DOHH2 (cell line): ENCODE data around the gene IL7R.

Experiments
- H3F3A ChIP-seq: fragments of 200-600 bp; sonication (generic), shearing (Covaris generic); 2 replicates; pipeline ENCODE4 v1.6.0; 2016; ENCODE audit warnings: antibody characterized with exemption, mild to moderate bottlenecking; ENCODE audit not compliant: control insufficient read depth, insufficient read depth
- H3K27ac ChIP-seq: fragments of 200-600 bp; sonication (generic); 2 replicates; pipeline ENCODE4 v1.5.1; 2014; ENCODE audit warnings: low read depth, mild to moderate bottlenecking, low read length, moderate library complexity
- H3K27me3 ChIP-seq: fragments of 200-600 bp; sonication (generic); 2 replicates; pipeline ENCODE4 v1.6.1; 2014; ENCODE audit warnings: mild to moderate bottlenecking, low read length, mixed read lengths; ENCODE audit not compliant: control insufficient read depth
- H3K36me3 ChIP-seq: fragments of 200-600 bp; sonication (generic); 2 replicates; pipeline ENCODE4 v1.6.1; 2014; ENCODE audit warnings: mild to moderate bottlenecking, low read length, moderate library complexity, mixed read lengths; ENCODE audit not compliant: control insufficient read depth
- H3K4me1 ChIP-seq: fragments of 200-600 bp; sonication (generic); 2 replicates; pipeline ENCODE4 v1.6.1; 2014; ENCODE audit warnings: mild to moderate bottlenecking, low read length, mixed read lengths; ENCODE audit not compliant: control insufficient read depth
- H3K4me2 ChIP-seq: fragments of 200-600 bp; sonication (generic); 2 replicates; pipeline ENCODE4 v1.6.0; 2014; ENCODE audit warnings: mild to moderate bottlenecking, low read length, moderate library complexity
- H3K4me3 ChIP-seq: fragments of 200-600 bp; sonication (generic); 2 replicates; pipeline ENCODE4 v1.5.1; 2014; ENCODE audit warnings: mild to moderate bottlenecking, low read length, mixed read lengths
- H3K79me2 ChIP-seq: fragments of 200-600 bp; sonication (generic); 2 replicates; pipeline ENCODE4 v1.6.1; 2014; ENCODE audit warnings: mild to moderate bottlenecking, low read length, mixed read lengths; ENCODE audit not compliant: control insufficient read depth
- H3K9me2 ChIP-seq: fragments of 200-600 bp; sonication (generic); replicated peaks from 2 replicates; pipeline ENCODE4 v1.6.1; 2014; ENCODE audit warnings: mild to moderate bottlenecking, low read length, mixed read lengths; ENCODE audit not compliant: control insufficient read depth
- H3K9me3 ChIP-seq: fragments of 200-600 bp; sonication (generic); 2 replicates; pipeline ENCODE4 v1.6.1; 2014; ENCODE audit warnings: antibody characterized with exemption, low read length, mixed read lengths; ENCODE audit not compliant: control insufficient read depth, insufficient read depth
- H4K20me1 ChIP-seq: fragments of 200-600 bp; sonication (generic); 2 replicates; pipeline ENCODE4 v1.6.0; 2014; ENCODE audit warnings: low read depth, mild to moderate bottlenecking, antibody characterized with exemption, low read length, moderate library complexity; ENCODE audit not compliant: control insufficient read depth, insufficient read depth
- CTCF ChIP-seq: fragments of 200-600 bp; sonication (generic); IDR thresholded peaks from one replicate; pipeline ENCODE4 v1.5.1; 2014; ENCODE audit warnings: antibody characterized with exemption, mild to moderate bottlenecking, low read depth, low read length; ENCODE audit not compliant: poor library complexity, severe bottlenecking
- EZH2phosphoT487 ChIP-seq: fragments of 200-600 bp; sonication (generic); IDR thresholded peaks from 2 replicates; pipeline ENCODE4 v1.6.1; 2017; ENCODE audit warnings: borderline replicate concordance, mild to moderate bottlenecking, antibody characterized with exemption, low read length, moderate library complexity, mixed read lengths

IL7R gene

GRCh38 chr5:35879096-35879495 lies 22.4 kb downstream of the IL7R start:
- Histone ChIP-seq H3F3A (peaks cover 9% of the 10 kb centered on the region), H3K4me1 (peaks cover 75% of the 10 kb centered on the region), H3K27me3 (no peaks in the 10 kb centered on the region), H3K4me3 (no peak overlapping the region), H3K4me2 (no peak overlapping the region), H3K36me3 (peaks cover 78% of the 10 kb centered on the region), H3K9me2 (no peaks in the 10 kb centered on the region), H3K79me2 (no peaks in the 10 kb centered on the region), H4K20me1 (no peaks in the 10 kb centered on the region), H3K27ac (no peak overlapping the region), H3K9me3 (no peaks in the 10 kb centered on the region)
- TF ChIP-seq EZH2phosphoT487 (no peak), CTCF (no peak)

GRCh38 chr5:35879649-35880048 lies 23.0 kb downstream of the IL7R start:
- Histone ChIP-seq H3K4me3 (peak overlapping the region; percentile 18; the same call in 1 of the 2 replicates), H3K4me1 (peaks cover 79% of the 10 kb centered on the region), H3K4me2 (peak overlapping the region; percentile 44), H3K79me2 (no peaks in the 10 kb centered on the region), H4K20me1 (no peaks in the 10 kb centered on the region), H3K9me2 (no peaks in the 10 kb centered on the region), H3K27me3 (no peaks in the 10 kb centered on the region), H3K9me3 (no peaks in the 10 kb centered on the region), H3K36me3 (peaks cover 75% of the 10 kb centered on the region), H3F3A (peaks cover 15% of the 10 kb centered on the region), H3K27ac (peak overlapping the region; percentile 51)
- TF ChIP-seq EZH2phosphoT487 (no peak), CTCF (no peak)

GRCh38 chr5:35880156-35880555 lies 23.5 kb downstream of the IL7R start:
- H4K20me1 ChIP-seq = no peaks in the 10 kb centered on the region
- peaks cover 20% of the 10 kb centered on the region for H3F3A ChIP-seq
- no peaks in the 10 kb centered on the region for H3K27me3 ChIP-seq
- no peaks in the 10 kb centered on the region for H3K9me3 ChIP-seq
- peaks cover 84% of the 10 kb centered on the region for H3K4me1 ChIP-seq
- peak overlapping the region; percentile 44 for H3K4me2 ChIP-seq
- peak overlapping the region; percentile 51 for H3K27ac ChIP-seq
- no peaks in the 10 kb centered on the region for H3K9me2 ChIP-seq
- peak overlapping the region; percentile 18 for H3K4me3 ChIP-seq
- no peaks in the 10 kb centered on the region for H3K79me2 ChIP-seq
- TF ChIP-seq EZH2phosphoT487 = no peak
- TF ChIP-seq CTCF = no peak
- peaks cover 71% of the 10 kb centered on the region for H3K36me3 ChIP-seq

- Histone ChIP-seq H3K4me2 (peak overlapping the region; percentile 20), H3K36me3 (peaks cover 56% of the 10 kb centered on the region), H3K9me3 (no peaks in the 10 kb centered on the region), H3K27ac (peak overlapping the region; percentile 95), H3K79me2 (no peaks in the 10 kb centered on the region), H4K20me1 (no peaks in the 10 kb centered on the region), H3K27me3 (no peaks in the 10 kb centered on the region), H3K4me3 (no peak overlapping the region), H3K4me1 (peaks cover 88% of the 10 kb centered on the region), H3K9me2 (no peaks in the 10 kb centered on the region), H3F3A (peaks cover 35% of the 10 kb centered on the region)
- no peak for TF ChIP-seq CTCF
These were observed 25.1 kb downstream of the IL7R start for GRCh38 chr5:35881758-35882157.
